8988T (cell line): ENCODE results near the gene PTGDR2.
"Not testable (repeated sequence)": the region's sequence is repeated elsewhere in the genome, so short reads cannot be mapped to it uniquely, and the experiment has no call there.

ENCODE experiments used
- DNase-seq: peaks from one replicate; pipeline ENCODE4 v3.0.0; 2011

The PTGDR2 gene

DNA sequence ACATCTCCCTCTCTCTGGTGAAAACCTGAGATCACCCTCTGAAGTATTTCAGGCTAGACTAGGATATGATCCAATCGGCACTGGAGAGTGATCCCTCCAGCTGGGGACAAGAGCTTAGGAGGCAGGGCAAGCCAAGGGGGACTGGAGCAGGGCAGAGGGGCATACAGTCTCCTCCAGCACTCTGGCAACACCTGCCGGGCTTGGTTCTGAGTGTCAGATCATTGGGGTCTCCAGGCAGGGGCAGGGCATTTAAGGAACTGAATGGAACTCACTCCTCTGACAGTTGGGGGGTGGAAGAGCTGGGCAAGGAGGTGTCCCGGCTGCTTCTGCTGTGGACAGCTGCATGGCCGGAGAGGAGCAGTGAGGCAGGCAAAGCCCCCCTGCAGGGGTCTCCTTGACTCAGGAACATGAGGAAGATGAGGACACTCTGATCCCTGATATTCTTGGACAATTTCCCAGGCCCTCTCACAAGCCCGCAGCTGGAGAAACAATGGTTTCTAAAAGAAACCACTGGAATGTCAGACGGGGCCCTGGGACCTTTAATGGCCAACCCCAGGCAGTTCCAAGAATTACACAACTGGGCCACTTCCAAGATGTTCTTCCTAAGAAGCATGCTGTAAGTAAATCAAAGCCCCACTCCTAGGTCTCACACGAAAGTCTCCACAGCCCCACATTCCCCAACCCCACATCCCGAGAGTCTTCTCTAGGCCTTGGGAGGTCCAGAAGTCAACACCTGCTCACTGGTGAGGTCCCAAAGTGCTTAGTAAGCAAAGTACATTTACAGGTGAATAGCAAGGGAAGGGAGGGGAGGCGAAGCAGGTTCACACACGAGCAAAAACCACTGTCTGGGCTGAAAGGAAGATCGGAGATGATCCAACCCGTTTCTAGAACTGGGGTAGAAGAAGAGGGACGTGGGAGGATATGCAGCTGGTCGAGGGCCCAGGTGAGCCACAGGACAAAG lies 15.0 kb downstream of the PTGDR2 start:
- no peak for DNase-seq

DNA sequence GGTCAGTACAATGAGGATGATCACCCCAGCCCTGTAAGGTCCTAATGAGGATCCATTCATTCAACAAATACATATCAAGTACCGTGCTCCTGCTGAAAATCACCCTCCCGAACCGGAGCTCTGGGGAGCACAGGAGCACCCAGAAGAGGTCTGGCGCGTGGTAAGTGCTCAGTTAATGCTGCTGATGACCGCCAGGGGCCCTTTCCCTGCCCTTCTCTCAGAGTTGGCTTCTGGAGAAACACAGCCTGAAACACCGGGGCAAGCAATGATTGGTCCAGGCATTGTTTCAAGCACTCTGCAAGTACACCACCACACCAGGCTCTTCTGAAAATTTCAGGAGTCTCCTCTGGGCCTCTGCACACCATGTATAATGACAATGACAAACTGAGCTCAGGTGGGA lies 17.6 kb downstream of the PTGDR2 start:
- DNase-seq = no peak

DNA sequence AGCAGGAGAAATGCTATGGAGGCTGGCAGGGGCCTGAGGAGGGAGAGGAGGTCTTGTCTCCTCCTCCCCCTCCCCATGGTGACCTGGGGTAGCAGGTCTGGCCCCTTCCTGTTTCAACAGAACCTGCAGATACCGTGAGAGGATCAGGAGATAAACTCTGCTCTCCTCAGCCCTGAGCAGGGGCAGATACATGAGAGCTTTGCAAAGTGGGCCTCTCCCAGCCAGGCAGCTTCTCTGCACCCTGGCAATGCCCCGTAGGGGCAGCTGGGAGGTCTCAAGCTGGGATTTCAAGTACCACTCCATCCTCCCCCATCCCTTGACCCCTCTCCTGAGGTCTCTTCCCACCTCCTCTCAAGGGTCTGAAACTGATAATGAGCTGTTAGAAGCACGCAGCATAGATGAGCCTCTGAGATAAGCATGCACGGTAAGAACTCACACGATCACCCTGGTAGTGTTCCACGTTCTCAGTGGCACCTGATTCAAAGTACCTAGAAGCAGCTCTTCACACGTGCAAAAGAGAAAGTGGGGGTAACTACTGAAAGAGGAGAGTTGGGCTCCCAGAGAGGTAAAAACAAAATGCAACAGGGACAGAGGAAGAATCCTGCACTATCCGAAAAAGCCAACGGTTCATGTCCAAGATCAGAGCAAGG lies 18.8 kb downstream of the PTGDR2 start:
- DNase-seq = no peak

DNA sequence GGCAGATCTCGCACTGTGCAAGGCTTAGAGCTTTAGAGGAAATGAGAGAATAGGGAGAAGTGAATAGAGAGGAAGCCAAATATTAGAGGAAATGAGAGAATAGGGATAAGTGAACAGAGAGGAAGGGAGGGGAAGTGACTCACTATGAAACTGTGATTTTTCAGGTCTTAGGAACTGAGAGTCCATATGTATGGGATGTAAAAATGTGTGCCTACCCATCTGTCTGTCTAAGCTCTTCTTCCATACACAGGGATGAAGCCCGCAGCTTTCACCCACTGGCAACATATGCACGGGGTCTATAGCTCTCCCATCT lies 20.3 kb downstream of the PTGDR2 start:
- no peak for DNase-seq

DNA sequence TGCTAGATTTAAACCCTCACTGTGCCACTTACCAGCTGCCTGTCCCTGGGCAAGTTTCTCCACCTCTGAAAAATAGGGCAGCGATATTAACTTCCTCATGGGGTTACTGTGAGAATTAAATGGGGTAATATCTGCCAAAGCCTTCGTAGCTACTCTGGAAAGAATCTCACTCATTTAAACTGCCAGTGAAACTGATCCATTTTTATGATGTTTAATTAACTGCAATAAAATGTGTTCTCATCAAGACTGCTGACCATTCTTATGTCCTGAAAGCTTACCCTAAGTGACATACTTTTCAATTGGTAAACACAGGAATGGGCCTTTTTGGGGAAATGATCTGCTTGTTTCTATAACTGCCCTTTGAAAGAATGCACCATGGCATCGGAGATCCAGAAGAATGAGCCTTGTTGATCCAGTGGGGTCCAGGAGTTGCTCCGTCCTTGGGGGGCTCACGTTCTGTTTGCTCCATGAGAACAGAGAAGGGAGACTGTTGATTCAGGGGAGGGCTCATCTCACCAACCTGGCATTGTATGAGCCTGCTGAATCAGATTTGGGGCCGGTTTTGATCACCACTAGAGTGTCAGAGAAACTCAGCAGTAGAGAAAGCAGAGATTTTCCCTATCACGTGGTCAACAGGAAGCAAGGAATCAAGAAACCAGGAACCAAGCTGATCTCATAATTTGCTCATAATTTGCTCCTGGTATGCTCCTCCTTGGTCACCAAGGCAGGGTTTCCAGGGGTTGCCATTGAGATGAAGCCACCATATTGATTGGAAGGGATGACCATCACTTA lies 20.8 kb downstream of the PTGDR2 start:
- DNase-seq = no peak

DNA sequence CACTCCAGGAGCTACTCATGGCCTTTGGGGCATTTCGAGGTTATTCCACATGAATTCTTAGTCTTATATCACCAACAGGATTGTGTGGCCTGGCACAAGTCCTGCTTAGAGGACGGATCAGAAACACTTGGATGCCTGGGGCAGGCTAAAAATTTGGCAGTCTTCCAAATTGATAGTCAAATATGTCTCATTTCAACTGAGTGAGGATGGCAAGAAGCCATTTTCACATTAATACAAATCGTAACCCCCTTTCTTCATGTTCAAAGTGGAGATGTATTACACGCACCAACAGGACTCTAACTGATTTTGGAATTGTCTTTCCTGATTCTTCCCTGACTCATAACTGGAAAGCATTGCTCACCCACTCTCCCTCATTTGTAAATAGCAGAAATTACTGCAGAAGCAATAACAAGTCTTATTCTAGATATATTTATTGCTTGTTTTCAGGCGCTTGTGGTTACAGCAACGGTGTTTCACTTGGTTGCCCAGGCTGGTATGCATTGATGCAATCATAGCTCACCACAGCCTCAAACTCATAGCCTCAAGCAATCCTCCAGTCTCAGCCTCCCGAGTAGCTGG lies 24.2 kb downstream of the PTGDR2 start:
- DNase-seq = no peak

DNA sequence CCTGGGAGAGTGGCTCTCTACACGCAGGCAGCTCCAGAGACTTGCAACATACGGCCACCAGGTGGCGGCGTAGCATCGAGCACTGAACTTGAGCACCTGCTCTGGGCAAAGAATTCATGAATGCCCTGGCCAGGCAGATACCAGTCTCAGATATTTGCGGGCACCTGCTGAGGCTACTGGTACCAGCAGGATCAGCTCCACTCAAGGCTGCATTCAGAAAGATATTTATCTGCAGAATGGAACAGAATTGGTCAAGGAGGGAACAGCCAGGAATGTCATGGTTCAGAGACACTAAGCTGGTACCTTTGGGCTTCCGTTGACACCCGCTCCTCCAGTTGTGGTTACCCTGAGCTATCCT lies 24.6 kb downstream of the PTGDR2 start:
- no peak for DNase-seq

DNA sequence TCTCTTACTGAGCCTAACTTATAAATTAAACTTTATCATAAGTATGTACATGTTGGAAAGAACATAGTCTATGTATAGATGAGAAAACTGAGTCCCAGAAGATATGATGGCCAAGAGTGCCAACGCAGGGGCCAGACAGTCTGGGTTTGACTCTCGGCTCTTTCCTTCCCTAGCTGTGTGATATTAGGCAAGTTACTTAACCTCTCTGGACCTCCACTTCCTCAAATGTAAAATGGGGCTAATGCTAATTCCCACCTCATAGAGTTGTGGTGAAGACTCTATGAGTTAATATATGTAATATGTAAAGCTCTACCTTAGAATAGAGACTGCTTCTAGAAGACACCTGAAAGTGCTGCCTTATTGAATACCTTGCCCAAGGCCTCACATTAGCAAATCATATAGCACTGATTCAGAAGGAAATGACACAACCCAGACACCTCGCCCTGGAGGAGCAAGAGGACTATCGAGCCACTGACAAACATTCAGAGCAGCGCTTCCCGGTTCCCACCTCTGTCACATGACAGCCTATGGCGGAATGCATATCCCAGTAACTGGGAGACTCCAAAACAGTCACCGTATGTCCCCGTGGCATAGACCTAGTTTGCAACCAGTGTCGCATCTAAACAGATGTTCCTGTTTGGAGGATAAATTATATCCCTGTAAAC lies 25.1 kb downstream of the PTGDR2 start:
- DNase-seq = peak; percentile 42

DNA sequence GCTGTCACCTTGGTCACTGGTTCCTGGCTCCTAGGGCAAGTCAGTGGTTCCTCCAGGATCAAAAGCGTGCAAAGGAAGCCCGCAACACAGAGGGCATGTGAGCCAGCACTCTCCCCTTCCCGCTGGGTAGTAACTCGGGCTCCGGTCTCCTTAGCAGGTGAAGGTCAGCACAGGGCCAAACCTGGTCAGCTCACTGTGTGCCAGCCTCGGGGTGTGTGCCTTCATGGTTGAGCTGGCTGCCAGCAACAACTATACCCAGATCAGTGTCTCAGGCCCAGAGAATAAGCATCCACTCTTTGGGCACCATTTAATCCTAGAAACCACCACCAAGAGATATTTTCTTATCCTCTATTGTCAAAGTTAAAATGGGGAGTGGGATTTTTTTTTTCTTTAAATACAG lies 30.0 kb downstream of the PTGDR2 start:
- DNase-seq = no peak

DNA sequence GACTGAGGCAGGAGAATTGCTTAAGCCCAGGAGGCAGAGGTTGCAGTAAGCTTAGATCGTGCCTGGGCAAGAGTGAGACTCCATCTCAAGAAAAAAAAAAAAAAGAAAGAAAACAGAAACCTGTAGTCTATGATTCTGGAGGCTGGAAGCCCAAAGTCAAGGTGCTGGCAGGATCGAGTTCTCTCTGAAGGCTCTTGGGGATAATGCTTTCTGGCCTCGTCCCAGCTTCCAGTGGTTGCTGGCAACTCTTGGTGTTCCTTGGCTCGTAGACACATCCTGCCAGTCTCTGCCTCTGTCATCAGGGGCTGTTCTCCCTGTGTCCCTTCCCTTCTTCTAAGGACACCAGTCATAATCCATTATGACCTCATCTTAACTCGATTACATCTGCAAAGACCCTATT lies 30.6 kb downstream of the PTGDR2 start:
- DNase-seq = no peak

DNA sequence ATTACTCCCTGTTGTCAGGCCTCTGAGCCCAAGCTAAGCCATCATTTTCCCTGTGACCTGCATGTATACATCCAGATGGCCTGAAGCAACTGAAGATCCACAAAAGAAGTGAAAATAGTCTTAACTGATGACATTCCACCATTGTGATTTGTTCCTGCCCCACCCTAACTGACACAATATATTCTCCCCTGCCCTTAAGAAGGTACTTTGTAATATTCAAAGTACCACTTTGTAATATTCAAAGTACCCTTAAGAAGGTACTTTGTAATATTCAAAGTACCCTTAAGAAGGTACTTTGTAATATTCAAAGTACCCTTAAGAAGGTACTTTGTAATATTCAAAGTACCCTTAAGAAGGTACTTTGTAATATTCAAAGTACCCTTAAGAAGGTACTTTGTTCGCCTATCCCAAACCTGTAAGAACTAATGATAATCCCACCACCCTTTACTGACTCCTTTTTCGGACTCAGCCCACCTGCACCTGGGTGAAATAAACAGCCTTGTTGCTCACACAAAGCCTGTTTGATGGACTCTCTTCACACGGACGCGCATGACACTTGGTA lies 31.9 kb downstream of the PTGDR2 start:
- not testable (repeated sequence) for DNase-seq

DNA sequence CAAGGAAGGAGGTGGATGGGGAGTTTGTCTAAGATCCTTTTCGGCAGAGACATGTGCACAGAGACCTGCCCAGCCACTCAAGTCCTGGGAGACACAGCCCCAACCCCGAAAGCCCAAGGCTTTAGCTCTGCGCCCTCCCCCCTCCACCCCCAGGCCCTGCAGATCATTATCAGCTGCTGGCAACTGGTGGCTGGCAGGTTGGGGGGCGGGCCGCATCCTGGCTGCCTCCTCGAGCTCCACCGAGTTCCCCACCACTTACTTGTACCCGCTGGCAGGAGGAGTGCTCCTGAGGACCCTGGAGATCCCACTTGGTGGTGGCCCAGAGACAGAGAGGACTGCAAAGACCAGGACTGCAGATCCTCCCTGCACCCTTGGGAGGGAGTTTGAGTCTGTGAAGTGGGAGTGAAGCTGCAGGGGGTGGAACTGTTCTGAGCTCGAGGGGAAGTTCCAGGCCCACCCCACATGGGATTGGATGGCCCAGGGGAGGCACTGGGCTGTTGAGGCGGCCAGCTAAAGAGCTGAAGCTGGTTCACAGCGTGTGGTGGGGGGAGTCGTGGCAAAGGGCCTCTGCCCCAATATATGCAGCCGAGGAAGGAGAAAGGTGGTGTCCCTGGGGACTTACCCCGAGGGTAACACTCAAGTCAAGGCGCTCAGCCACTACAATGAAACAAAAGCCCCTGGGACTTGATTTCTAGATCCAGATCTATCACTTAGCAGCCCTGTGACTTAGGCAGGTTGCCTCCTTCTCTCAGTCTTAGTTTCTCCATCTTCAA lies 33.7 kb downstream of the PTGDR2 start:
- no peak for DNase-seq

DNA sequence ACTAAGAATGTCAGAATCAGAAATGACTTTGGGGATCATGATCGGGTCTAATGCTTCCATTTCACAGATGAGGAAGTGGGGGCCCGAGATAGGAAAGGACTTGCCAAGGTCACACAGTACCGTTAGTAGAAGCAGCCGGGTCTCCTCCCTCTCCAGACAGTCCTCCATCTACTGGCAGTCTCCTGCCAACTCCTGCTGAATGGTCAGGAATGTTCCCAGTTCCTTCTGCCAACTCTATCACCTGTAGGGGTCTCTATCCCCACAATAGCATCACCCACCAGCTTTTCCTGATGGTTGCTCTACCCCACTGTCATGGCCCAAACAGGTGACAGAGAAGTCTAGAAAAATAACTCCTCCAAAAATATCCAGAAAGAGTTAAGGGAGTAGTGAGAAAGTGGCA lies 37.7 kb downstream of the PTGDR2 start:
- DNase-seq = no peak

DNA sequence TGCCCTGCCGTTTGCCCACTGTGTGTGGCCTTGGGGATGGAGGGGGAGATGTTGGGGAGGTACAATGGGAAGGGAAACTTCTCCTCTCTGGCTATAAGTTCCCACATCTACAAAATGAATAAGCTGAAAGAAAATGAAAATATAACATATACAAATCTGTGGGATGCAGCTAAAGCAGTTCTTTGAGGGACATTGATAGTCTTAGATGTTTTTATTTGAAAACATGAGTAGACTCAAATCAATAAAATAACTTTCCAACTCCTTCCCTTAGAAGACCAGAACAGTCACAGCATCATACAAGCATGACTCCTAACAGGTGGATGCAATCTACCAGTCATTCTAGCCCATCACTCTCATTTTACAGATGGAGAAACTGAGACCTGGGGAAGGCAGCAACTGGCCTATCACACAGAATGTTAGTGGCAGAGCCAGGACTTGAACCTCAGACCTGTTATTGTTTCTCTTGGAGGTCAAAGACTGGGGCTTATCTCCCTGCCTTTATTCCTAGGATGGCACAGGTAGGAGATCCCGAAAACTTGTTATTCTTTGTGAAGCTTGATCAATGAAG lies 39.1 kb downstream of the PTGDR2 start:
- DNase-seq = no peak

DNA sequence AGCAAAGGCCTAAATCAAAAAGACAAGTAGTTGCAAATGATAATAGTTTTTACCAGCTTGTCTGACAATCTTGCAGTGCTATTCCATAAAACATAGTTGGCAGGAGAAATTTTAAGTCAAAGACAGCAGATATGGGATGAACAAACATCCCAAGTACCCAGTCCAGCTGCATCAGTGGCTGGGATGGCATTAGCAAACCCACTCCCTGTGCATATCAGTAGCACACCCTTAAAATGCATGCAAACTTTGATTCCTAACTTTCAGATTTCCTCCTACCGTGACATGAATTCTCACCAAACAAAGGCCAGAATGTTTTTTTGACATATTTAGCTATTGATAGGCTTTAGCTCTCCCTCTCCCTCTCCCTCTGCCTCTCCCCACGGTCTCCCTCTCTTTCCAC lies 41.6 kb downstream of the PTGDR2 start:
- DNase-seq = no peak

DNA sequence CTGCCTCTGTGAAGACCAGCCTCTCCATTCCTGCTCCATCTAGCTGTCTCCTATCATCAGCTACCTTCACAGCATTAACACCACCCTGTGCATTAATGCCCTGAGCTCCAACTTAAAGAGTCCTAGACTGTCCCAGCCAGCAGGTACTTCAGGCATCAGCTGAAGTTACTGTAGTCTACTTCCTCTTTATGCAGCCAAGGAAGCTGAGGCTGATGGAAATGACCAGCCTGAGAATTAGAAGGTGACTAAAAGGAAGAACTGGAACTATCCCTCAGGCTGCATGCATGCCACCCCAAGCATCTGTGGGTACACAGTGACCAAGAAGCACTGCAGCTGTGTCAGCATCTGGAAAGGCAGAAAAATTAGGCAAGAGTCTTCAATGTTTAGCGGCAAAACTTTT lies 42.4 kb downstream of the PTGDR2 start:
- no peak for DNase-seq

DNA sequence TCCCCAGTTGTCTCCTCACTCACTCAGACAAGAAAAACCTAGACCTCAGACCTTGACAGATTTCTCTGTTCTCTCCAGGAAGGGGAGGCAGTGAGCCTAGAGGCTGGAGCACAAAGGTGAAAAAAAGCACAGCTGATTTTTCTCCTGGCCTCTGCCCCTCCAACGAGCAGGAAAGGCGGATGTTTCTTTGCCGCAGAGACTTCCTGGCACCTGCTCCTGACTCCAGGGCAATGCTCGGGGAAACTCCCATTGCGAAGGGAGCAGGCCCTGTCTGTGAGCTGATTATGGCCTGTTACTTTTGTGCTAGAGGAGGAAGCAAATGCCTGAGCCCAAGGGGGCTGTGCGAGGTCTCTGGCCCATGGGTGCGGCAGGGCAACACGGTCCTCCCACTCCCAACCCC lies 45.2 kb downstream of the PTGDR2 start:
- no peak for DNase-seq

DNA sequence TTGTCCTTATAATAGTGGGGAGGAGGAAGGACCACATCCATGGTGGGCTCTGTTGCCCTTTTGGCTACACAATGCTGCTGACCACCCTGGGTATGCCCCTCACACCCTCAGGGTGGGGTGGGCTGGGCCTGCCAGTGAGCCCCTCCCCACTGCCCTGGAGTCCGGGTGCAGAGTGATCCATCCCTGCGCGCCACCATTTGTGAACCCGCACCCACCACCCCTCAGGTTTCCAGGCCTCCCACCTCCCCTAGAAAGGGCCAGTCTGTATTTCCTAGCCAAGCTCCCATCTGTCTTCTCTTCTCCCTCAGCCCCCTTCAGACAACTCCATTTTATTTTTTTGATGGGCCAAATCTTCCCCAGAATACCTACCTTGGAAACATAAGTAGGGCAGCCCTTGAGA lies 45.6 kb downstream of the PTGDR2 start:
- no peak for DNase-seq

DNA sequence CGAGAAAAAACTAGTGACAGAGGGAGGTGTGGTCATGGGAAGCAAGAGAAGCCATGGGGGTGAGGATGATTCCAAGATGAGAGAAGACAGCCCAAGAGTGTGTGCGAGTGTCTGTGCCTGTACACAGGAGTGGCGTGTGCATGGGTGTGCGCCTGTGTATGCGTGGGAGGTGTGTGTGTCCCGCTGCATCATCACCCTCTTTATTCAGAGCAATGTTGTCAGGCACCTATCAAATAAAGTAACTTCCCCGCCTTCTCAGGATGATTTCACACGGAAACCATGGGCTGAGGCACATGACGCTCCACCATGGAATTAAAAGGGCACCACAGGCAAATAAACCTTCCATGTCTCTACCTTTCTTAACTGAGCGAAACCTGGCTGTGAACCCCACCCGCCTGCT lies 46.1 kb downstream of the PTGDR2 start:
- no peak for DNase-seq

DNA sequence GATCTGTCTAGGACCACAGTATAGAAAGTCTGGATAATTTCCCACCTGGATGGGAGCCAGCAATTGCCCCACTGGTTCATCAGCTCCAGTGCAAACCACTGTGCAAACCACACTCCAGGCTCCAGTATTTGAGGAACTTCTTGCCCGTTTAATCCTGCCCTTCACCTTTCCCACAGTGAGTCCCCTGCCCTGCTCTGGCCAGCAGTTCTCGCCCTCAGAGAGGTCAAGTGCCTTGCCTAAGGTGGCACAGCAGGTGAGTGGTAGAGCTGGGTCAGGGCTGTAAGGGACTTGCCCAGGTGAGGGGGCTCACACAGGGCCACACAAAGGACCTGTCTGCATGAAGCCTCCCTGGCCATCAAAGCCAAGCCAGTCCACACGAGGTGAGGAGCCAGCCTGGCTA lies 46.5 kb downstream of the PTGDR2 start:
- DNase-seq = no peak

DNA sequence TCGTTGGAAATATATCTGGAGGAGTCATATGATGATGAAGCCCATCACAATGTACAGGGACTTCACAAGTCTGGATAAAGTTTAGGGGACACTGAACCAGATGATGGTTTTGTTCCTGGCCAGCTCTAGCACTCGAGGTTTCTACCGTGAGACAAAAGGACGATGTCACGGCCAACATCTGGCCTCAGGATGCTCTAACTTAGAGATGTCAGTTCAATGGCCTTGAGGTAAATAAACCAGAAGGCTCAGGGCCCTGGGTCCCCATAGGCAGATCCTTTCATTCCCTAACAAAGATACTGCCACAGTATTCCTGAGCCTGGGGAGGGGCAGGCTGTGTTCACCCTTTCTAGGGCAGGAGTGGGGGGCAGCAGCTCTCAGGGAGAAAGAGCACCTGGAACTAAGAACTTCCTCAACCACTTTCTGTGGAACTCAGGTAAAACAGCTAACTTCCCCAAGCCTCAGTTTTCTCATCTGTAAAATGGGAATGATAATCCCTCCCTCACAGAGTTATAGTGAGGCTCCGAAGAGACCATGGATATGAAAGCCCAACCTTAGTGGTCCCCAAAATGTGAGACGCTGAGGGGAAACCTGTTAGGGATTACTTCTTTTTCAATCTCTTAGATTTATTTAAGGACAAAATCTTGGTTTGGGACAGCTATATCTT lies 52.3 kb downstream of the PTGDR2 start:
- no peak for DNase-seq
